ENCODE data around the gene NKAIN2.
"Not testable (repeated sequence)": the region's sequence is repeated elsewhere in the genome, so short reads cannot be mapped to it uniquely, and the experiment has no call there.

NKAIN2 gene

GRCh38 chr6:123966618-123967017, 163.0 kb downstream of the NKAIN2 start:
- no peak for DNase-seq (ENCODE audit: low read depth, low spot score)

- no peak for DNase-seq (ENCODE audit: low read depth, low spot score)
Measured at GRCh38 chr6:123967905-123968304, 164.2 kb downstream of the NKAIN2 start.

- no peak for DNase-seq (ENCODE audit: low read depth, low spot score)
Measured at GRCh38 chr6:123972600-123973294, 169.1 kb downstream of the NKAIN2 start.

GRCh38 chr6:123980311-123980710, 176.6 kb downstream of the NKAIN2 start:
- DNase-seq (ENCODE audit: low read depth, low spot score): no peak

GRCh38 chr6:123986938-123987337, 183.3 kb downstream of the NKAIN2 start:
- DNase-seq (ENCODE audit: low read depth, low spot score): no peak

- DNase-seq (ENCODE audit: low read depth, low spot score): not testable (repeated sequence)
Measured at GRCh38 chr6:123989918-123990317, 186.3 kb downstream of the NKAIN2 start.

GRCh38 chr6:123990376-123990775, 186.7 kb downstream of the NKAIN2 start:
- no peak for DNase-seq (ENCODE audit: low read depth, low spot score)

- DNase-seq (ENCODE audit: low read depth, low spot score): no peak
Measured at GRCh38 chr6:123994168-123994567, 190.5 kb downstream of the NKAIN2 start.

GRCh38 chr6:123994891-123995635, 191.4 kb downstream of the NKAIN2 start:
- DNase-seq (ENCODE audit: low read depth, low spot score): no peak

GRCh38 chr6:123997223-123997622, 193.6 kb downstream of the NKAIN2 start:
- no peak for DNase-seq (ENCODE audit: low read depth, low spot score)

- no peak for DNase-seq (ENCODE audit: low read depth, low spot score)
Measured at GRCh38 chr6:124002377-124003081, 198.9 kb downstream of the NKAIN2 start.

- DNase-seq (ENCODE audit: low read depth, low spot score): no peak
Measured at GRCh38 chr6:124007266-124007665, 203.6 kb downstream of the NKAIN2 start.

- DNase-seq (ENCODE audit: low read depth, low spot score): no peak
Measured at GRCh38 chr6:124008000-124008987, 204.6 kb downstream of the NKAIN2 start.

- DNase-seq (ENCODE audit: low read depth, low spot score): no peak
Measured at GRCh38 chr6:124008988-124009765, 205.5 kb downstream of the NKAIN2 start.

- no peak for DNase-seq (ENCODE audit: low read depth, low spot score)
Measured at GRCh38 chr6:124010574-124010973, 206.9 kb downstream of the NKAIN2 start.

- no peak for DNase-seq (ENCODE audit: low read depth, low spot score)
Measured at GRCh38 chr6:124011180-124011579, 207.5 kb downstream of the NKAIN2 start.

- DNase-seq (ENCODE audit: low read depth, low spot score): not testable (repeated sequence)
Measured at GRCh38 chr6:124022051-124022450, 218.4 kb downstream of the NKAIN2 start.

- DNase-seq (ENCODE audit: low read depth, low spot score): no peak
Measured at GRCh38 chr6:124022641-124023040, 219.0 kb downstream of the NKAIN2 start.

- DNase-seq (ENCODE audit: low read depth, low spot score): no peak
Measured at GRCh38 chr6:124026694-124027093, 223.0 kb downstream of the NKAIN2 start.

GRCh38 chr6:124027392-124027791, 223.7 kb downstream of the NKAIN2 start:
- DNase-seq (ENCODE audit: low read depth, low spot score): no peak

- DNase-seq (ENCODE audit: low read depth, low spot score): no peak
Measured at GRCh38 chr6:124028117-124028516, 224.5 kb downstream of the NKAIN2 start.

Measured in brain pericyte (primary cell).